Effector memory CD4-positive, alpha-beta T cell (primary cell): ENCODE measurements around the gene EPHA10.
"Not testable (repeated sequence)": the region's sequence is repeated elsewhere in the genome, so short reads cannot be mapped to it uniquely, and the experiment has no call there.

Source experiments
- DNase-seq, 3 donors: peaks; one replicate each; pipeline ENCODE4 v3.0.0-alpha.2; 2020
- H3K27ac ChIP-seq: 2 replicates; pipeline ENCODE4 v1.7.0; 2013; ENCODE audit warnings: mild to moderate bottlenecking, low read length, moderate library complexity; ENCODE audit not compliant: insufficient read depth, poor library complexity, severe bottlenecking
- H3K27me3 ChIP-seq: replicated peaks from 2 replicates; pipeline ENCODE4 v1.7.0; 2013; ENCODE audit warnings: mild to moderate bottlenecking, low read length; ENCODE audit not compliant: insufficient read depth, control insufficient read depth, poor library complexity, severe bottlenecking
- H3K36me3 ChIP-seq: 2 replicates; pipeline ENCODE4 v1.7.0; 2013; ENCODE audit warnings: mild to moderate bottlenecking, low read length, moderate library complexity; ENCODE audit not compliant: control insufficient read depth, insufficient read depth
- H3K4me1 ChIP-seq: 2 replicates; pipeline ENCODE4 v1.7.0; 2013; ENCODE audit warnings: low read length, mild to moderate bottlenecking; ENCODE audit not compliant: control insufficient read depth, insufficient read depth, poor library complexity, severe bottlenecking
- H3K4me3 ChIP-seq: 2 replicates; pipeline ENCODE4 v1.7.0; 2013; ENCODE audit warnings: low read length, low read depth, mild to moderate bottlenecking; ENCODE audit not compliant: insufficient read depth, poor library complexity, severe bottlenecking
- H3K9me3 ChIP-seq: 2 replicates; pipeline ENCODE4 v1.7.0; 2013; ENCODE audit warnings: mild to moderate bottlenecking, low read length, moderate library complexity; ENCODE audit not compliant: control insufficient read depth

EPHA10 gene

DNA sequence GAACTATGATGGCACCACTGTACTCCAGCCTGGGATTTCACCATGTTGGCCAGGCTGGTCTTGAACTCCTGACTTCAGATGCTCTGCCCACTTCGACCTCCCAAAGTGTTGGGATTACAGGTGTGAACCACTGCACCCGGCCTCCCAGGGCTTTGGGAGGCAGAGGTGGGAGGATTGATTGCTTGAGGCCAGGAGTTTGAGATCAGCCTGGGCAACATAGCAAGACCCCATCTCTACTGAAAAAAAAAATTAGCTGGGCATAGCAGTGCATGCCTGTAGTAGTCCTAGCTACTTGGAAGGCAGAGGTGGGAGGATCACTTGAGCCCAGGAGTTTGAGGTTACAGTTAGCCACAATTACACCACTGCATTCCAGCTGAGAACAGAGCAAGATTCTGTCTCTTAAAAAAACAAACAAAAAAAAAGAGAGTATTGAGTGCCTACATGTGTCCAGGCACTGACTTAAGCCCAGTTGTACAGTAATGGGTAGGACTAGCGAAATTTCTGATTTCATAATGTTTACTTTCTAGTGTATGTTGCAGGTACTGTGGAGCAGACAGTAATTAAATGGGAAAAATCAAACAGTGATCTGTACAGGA lies 32.9 kb upstream of the EPHA10 start:
- peaks cover 8% of the 10 kb centered on the region for H3K4me1 ChIP-seq
- H3K36me3 ChIP-seq, result peaks cover 20% of the 10 kb centered on the region
- peaks cover 3% of the 10 kb centered on the region for H3K27me3 ChIP-seq
- no peaks in the 10 kb centered on the region for H3K9me3 ChIP-seq
- H3K4me3 ChIP-seq, result no peak overlapping the region
- DNase-seq, result no peak
- H3K27ac ChIP-seq, result no peak overlapping the region

- peaks cover 3% of the 10 kb centered on the region for H3K27me3 ChIP-seq
- H3K36me3 ChIP-seq, result peaks cover 7% of the 10 kb centered on the region
- no peak for DNase-seq
- H3K4me1 ChIP-seq, result peaks cover 8% of the 10 kb centered on the region
- no peak overlapping the region for H3K4me3 ChIP-seq
- no peak overlapping the region for H3K27ac ChIP-seq
- H3K9me3 ChIP-seq, result no peaks in the 10 kb centered on the region
Measured at GRCh38 chr1:37795340-37796125, 30.6 kb upstream of the EPHA10 start.

- no peaks in the 10 kb centered on the region for H3K36me3 ChIP-seq
- H3K4me1 ChIP-seq, result peaks cover 8% of the 10 kb centered on the region
- peaks cover 3% of the 10 kb centered on the region for H3K27me3 ChIP-seq
- DNase-seq, result no peak
- peak overlapping the region; percentile 31 for H3K4me3 ChIP-seq
- H3K27ac ChIP-seq, result no peak overlapping the region
- no peaks in the 10 kb centered on the region for H3K9me3 ChIP-seq
Measured at GRCh38 chr1:37794372-37795339, 29.7 kb upstream of the EPHA10 start.

GRCh38 chr1:37793773-37794371 lies 29.0 kb upstream of the EPHA10 start, which contains the start of gene MANEAL:
Gene MANEAL, plus strand, starts transcription at chr1:37793847. Its CDS starts 336 bp downstream, at chr1:37794183.
- Histone ChIP-seq H3K9me3 (no peaks in the 10 kb centered on the region), H3K36me3 (no peaks in the 10 kb centered on the region), H3K27me3 (peaks cover 3% of the 10 kb centered on the region), H3K27ac (no peak within 1 kb of the TSS), H3K4me1 (peaks cover 8% of the 10 kb centered on the region), H3K4me3 (peak within 1 kb of the TSS; percentile 48)
- no peak for DNase-seq

DNA sequence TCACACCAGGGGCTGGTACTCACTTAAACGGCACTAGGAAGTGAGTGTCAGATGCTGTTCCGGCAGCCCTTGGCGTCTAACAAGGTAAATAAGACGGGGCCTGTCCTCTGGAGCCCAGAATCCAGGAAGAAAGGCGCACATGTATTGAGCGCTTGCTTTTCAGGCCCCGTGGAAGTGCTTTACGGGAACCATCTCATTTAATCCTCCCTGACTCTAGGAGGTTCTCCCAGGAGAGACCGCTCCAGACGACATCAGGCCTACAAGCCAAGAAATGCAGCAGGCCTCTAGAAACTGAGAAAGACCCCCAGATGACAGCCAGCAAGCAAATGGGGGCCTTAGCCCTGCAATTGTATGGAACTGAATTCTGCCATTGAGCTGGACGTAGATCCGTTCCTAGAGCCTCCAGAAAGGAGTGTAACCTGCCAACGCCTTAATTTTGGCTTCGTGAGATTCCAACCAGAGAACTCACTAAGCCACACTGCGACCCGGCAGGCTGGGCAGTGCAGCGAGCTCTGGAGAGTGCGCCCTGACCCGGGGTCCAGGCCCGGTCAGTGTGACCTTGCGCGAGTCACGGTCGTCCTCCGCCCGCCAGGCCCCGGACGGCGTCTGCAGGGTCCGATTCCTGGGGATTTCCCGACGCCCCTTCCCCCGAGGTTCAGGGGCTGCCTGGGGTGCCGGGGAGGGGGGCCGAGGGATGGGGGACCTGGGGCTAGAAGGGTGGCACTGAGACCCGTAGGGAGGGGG lies 28.2 kb upstream of the EPHA10 start:
- Histone ChIP-seq H3K4me3 (peak overlapping the region; percentile 29), H3K27ac (no peak overlapping the region), H3K4me1 (peaks cover 8% of the 10 kb centered on the region), H3K27me3 (peaks cover 3% of the 10 kb centered on the region), H3K36me3 (no peaks in the 10 kb centered on the region), H3K9me3 (no peaks in the 10 kb centered on the region)
- no peak for DNase-seq

DNA sequence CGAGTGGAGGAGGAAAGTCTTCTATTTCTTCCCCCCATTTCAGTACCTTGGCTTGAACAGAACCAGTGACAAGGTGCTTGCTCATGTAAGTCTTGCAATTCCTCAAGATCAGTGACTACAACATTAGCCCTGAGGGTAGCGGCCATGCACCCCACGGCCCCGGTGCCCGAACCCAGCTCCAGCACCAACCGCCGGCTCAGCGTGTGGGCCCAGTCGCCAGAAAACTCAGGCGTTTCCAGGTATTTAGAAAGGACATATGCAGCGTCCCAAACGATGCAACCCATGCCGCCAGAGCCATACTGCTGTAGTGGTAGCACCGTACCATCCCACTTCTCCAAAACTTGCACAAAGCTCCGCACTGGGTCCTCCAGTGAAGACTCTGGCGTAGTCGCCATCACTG lies 17.6 kb upstream of the EPHA10 start:
- no peaks in the 10 kb centered on the region for H3K27me3 ChIP-seq
- H3K4me3 ChIP-seq, result no peak overlapping the region
- DNase-seq, result no peak
- H3K27ac ChIP-seq, result no peak overlapping the region
- no peaks in the 10 kb centered on the region for H3K9me3 ChIP-seq
- no peaks in the 10 kb centered on the region for H3K36me3 ChIP-seq
- H3K4me1 ChIP-seq, result no peaks in the 10 kb centered on the region

DNA sequence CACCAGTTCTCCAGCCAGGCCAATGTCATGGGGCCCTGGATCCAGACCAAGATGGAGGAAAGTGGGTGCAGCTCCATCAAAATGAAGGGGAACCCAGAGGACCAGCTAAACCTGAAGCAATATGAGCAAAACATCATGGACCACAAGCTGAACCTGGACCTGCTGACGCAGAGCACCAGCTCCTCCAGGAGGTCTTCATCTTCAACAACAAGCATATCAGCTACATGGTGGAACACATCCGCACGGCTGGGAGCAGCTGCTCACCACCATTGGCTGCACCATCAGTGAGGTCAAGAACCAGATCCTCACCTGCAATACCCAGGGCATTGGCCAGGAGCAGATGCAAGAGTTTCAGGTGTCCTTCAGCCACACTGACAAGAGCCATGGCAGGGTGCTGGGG lies 13.7 kb upstream of the EPHA10 start:
- no peak for DNase-seq

GRCh38 chr1:37776946-37777516 lies 12.1 kb upstream of the EPHA10 start:
- no peak overlapping the region for H3K4me3 ChIP-seq
- no peaks in the 10 kb centered on the region for H3K27me3 ChIP-seq
- no peaks in the 10 kb centered on the region for H3K9me3 ChIP-seq
- no peaks in the 10 kb centered on the region for H3K36me3 ChIP-seq
- no peak for DNase-seq
- H3K4me1 ChIP-seq, result no peaks in the 10 kb centered on the region
- no peak overlapping the region for H3K27ac ChIP-seq

More for the DNA sequence above, 13.7 kb upstream of the EPHA10 start:
- Histone ChIP-seq H3K27me3 (no peaks in the 10 kb centered on the region), H3K4me1 (no peaks in the 10 kb centered on the region), H3K9me3 (no peaks in the 10 kb centered on the region), H3K36me3 (no peaks in the 10 kb centered on the region), H3K27ac (no peak overlapping the region), H3K4me3 (no peak overlapping the region)

- H3K27me3 ChIP-seq, H3K27ac ChIP-seq: not testable (repeated sequence)
Measured at GRCh38 chr1:37771440-37771839, 6.5 kb upstream of the EPHA10 start.

More at GRCh38 chr1:37771440-37771839, 6.5 kb upstream of the EPHA10 start:
- H3K4me1 ChIP-seq, H3K36me3 ChIP-seq, DNase-seq, H3K4me3 ChIP-seq, H3K9me3 ChIP-seq: not testable (repeated sequence)
